Stimulated activated CD4-positive, alpha-beta T cell treated with anti-CD3 and anti-CD28 coated beads, Interleukin-1b, Interleukin-23, amount 100 ng/mL, for 24 hours (primary cell): ENCODE results near the gene ERH.
"Not testable (repeated sequence)": the region's sequence is repeated elsewhere in the genome, so short reads cannot be mapped to it uniquely, and the experiment has no call there.

Experiments
- DNase-seq, 4 experiments: peaks; one replicate each; pipeline ENCODE4 v3.0.0-alpha.2; 2020; ENCODE audit warnings: low read depth in 4 of 4, low spot score in 1 of 4

Gene ERH

DNA sequence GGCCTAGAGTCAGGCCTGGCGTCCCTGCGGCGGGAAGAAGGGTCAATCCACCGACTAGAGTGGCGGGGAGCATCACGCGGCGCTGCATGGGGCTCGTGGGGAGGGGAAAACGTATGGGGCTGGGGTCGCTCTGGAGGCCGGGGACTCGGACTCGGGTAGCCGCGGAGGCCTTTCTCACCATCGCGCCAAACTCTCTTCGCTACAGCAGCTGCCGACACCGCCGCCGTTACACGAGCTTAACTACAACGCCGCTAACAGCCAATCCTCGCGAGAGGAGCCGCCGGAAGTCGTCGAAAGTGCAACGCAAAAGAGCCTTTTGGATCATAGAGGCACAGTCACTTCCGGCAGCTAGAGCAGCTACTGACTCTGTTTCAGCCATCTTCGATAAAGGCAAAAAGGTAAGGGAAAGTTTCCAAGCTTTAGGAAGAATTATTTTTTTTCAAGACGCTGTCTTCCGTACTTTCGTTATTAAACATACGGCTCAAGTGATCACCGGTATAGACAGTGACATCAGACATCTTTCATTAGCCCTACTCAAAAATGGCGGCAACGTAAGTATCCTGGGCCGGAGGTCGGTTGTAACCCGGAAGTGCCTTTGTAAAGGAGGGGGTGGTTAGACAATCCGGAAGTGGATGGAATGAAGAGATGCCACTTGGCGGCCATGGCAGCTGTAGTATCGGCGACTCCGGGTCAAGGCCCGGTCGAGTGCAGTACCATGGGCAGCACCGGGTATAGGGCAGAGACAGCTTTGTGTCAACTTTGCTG is at the start of gene ERH, which contains the start of gene SLC39A9:
ERH (minus strand) TSS at position 247 of the 765 bp plus-strand sequence; CDS start at position 181, 66 bp downstream.
SLC39A9 (plus strand) TSS at position 640 of the 765 bp plus-strand sequence. CDS start 678 bp downstream, outside the sequence.
- peak; percentile 73 to 87 (median 84) for DNase-seq

DNA sequence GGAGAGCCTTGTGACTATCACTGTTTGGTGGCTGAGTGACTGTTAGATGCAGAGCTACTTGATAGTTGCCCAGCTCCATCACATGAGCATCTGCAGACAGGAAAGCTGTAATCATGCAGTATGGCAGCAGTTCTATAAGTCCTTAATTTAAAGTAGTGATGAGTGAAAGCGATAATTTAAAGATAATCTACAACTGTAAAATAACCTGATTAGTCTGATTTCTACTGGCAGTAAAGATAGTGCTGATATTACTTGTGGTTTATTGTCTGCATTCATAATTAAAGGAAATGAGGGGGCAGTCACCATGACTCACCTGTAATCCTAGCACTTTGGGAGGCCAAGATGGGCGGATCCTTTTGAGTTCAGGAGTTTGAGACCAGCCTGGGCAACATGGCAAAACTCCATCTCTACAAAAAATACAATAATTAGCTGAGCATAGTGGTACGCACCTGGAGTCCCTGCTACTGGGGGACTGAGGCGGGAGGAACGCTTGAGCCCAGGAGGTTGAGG is 45.3 kb upstream of the ERH start:
- DNase-seq: no peak

DNA sequence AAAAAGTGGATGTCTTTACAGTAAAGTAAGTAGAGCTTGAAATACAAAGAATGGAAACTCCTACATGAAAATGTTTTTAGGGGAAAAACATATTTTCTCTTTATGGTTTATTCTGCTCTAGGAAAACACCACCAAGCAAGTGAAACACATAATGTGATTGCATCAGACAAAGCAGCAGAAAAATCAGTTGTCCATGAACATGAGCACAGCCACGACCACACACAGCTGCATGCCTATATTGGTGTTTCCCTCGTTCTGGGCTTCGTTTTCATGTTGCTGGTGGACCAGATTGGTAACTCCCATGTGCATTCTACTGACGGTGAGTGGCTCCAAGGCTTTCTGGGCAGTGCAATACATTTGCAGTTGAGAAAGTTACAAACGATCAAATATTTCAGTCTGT is 43.8 kb upstream of the ERH start:
- DNase-seq: no peak

DNA sequence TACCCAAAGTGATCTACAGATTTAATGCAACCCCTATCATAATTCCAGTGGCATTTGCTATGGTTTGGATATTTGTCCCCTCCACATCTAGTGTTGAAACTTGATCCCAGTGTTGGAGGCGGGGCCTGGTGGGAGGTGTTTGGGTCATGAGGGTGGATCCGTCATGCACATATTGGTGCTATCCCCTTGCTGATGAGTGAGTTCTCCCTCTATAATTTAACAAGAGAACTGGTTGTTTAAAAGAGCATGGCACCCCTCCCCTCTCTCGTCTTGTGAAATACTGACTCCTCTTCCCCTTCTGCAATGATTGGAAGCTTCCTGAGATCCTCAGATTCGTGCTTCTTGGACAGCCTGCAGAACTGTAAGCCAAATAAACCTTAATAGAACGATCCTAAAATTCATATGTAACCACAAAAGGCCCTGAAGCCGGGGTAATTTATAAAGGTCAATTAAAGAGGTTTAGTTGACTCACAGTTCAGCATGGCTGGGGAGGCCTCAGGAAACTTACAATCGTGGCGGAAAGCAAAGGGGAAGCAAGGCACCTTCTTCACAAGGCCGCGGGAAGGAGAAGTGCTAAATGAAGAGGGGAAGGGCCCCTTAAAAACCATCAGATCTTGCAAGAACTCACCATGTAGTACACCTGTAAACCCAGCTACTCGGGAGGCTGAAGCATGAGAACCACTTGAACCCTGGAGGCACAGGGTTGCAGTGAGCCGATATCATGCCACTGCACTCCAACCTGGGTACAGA is 41.6 kb upstream of the ERH start:
- DNase-seq: no peak

DNA sequence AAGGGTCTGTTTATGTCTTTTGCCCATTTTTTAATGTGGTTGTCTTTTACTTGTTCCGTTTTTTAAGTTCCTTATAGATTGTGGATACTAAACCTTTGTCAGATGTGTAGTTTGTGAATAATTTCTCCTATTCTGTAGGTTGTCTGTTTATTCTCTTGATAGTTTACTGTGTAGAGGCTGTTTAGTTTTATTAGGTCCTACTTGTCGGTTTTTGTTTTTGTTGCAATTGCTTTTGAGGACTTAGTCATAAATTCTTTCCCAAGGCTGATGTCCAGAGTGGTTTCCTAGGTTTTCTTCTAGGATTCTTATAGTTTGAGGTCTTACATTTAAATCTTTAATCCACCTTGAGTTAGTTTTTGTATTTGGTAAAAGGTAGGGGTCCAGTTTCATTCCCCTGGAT is 34.3 kb upstream of the ERH start:
- no peak for DNase-seq

DNA sequence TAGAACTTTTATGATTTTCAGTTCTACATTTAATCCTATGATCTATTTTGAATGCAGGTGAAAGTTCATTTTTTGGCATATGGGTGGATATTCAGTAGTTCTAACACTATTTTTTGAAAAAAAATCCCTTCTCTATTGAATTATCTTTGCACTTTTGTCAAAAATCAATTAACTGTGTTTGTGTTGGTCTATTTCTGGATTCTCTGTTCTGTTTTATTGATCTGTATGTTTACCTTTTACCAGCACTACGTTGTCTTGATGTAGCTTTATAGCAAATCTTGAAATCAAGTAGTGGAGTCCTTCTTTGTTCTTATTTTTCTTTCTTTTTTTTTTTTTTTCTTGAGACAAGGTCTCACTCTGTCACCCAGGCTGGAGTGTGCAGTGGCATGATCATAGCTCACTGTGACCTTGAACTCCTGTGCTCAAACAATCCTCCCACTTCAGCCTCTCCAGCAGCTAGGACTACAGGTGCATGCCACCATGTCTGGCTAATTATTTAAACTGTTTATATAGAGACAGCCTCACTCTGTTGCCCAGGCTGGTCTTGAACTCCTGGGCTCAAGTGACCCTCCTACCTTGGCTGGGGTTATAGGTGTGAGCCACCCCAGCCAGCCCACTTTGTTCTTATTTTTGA is 32.3 kb upstream of the ERH start:
- no peak for DNase-seq

DNA sequence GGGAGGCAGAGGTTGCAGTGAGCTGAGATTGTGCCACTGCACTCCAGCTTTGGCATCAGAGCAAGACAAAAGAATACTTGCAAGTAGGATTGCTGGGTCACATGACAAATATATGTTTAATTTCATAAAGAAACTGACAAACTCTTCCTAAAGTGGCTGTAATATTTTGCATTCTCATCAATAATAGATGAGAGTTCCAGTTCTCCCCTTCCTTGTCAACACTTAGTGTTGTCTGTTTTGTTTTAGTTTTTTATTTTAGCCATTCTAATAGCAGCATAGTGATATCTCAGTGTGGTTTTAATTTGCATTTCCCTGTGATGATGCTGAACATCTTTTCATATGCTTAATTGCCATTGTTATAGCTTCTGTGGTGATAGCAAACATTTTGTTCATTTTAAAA is 31.5 kb upstream of the ERH start:
- no peak for DNase-seq

DNA sequence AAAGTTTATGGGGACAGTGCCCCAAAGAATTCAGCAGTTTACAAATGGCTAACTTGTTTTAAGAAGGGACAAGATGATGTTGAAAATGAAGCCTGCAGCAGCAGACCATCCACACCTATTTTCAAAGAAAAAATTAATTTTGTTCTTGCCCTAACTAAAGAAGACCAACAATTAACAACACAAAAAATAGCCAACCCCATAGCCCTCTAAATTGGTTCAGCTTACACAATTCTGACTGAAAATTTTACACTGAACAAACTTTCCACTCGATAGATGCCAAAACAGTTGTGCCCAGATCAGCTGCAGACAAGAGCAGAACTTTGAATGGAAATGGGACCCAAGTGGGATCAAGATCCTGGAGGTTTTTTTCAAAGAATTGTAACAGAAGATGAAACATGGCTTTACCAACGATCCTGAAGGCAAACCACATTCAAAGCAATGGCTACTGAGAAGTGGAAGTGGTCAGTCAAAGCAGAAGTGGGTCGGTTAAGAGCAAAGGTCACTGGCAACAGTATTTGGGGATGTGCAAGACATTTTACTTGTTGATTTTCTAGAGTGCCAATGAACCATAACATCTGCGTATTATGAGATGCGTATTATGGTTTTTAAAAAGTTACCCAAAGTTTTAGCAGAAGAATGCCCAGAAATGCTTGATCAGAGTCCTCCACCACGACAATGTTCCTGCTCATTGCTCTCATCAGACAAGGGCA is 30.3 kb upstream of the ERH start:
- no peak for DNase-seq

DNA sequence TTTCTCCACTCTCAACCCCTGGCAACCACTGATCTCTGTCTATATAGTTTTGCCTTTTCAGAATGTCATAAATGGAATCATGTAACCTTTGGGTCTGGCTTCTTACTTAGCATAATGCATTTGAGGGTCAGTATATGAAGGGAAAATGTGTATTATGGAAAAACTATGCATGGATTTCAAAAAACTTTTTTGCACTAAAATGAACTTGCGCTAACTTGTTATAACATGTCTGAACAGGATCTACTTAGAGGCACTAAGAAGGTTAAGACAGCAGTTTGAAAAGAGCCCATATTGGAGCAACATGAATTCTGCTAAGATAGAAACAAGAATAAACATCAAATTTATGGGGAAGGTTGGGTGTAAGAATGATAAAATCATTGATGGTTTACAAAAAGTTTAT is 29.5 kb upstream of the ERH start:
- no peak for DNase-seq

DNA sequence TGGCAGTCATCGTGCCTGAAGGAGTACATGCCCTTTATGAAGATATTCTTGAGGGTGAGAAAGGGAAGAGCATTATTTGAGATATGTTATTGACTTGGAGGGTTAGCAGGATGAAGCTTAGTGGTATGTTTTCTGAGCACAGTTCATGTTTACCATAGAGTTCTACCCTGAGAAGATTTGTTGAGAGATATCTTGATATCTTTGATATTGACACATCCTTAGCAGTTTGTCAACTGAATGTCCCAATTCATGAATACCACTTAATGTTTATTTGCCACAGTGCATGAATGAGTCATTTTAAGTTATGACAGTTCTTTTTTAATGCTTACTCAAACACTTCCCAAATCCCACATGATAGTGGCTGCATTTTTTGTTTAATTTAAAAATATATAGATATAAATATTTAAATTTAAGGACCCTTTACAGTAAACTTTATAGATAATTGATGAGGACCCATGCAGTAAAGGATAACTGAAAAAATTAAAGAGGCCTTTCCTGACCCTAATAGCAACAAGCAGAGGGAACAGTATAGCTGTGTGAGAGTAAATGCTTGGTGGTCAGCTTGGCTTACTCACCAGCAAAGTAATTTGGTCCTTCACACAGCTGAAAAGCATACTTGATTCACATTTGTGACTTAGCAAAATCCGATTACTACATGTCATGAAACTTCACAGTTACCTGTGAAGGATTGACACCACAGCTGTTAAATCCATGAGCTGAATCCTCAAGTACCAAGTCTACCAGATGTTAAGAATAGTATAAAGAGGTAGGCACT is 26.2 kb upstream of the ERH start:
- no peak for DNase-seq

DNA sequence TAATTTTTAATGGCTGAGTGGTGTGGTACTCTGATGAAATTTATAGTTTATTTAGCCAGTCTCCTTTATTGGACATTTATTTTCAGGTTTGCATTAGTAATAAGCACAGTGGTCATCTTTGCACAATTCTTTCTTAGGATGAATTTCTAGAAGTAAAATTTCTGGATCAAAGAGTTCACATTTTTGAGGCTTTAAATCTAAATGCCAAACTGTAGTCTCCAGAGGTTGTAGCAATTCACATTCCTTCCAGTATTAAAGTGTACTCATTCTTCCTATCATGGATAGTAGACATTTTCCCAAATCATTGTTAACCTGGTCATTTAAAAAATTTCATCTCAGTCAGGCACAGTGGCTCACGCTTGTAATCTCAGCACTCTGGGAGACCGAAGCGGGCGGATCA is 25.2 kb upstream of the ERH start:
- DNase-seq: no peak

DNA sequence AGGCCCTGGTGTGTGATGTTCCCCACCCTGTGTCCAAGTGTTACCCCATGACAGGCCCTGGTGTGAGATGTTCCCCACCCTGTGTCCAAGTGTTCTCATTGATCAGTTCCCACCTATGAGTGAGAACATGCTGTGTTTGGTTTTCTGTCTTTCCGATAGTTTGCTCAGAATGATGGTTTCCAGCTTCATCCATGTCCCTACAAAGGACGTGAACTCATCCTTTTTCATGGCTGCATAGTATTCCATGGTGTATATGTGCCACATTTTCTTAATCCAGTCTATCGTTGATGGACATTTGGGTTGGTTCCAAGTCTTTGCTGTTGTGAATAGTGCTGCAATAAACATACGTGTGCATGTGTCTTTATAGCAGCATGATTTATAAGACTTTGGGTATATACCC is 18.0 kb upstream of the ERH start:
- not testable (repeated sequence) for DNase-seq

DNA sequence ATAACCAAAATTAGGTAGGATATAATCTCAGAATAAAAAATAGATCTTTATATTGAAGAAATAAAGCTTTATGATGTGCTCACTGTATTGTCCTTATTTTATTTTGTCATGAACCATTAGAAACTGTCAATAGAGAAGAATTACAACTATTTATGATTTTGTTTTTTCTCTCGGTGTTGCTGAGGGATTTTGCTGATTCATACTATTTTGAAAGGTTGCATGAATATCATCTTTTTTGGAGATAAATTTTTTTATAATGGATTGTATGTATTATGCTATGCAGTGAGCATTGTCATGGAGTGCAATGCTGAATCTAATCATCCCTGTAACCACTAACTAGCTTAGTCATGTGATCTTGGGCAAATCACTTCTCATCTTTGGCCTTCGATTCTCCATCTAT is 15.4 kb upstream of the ERH start:
- no peak for DNase-seq

DNA sequence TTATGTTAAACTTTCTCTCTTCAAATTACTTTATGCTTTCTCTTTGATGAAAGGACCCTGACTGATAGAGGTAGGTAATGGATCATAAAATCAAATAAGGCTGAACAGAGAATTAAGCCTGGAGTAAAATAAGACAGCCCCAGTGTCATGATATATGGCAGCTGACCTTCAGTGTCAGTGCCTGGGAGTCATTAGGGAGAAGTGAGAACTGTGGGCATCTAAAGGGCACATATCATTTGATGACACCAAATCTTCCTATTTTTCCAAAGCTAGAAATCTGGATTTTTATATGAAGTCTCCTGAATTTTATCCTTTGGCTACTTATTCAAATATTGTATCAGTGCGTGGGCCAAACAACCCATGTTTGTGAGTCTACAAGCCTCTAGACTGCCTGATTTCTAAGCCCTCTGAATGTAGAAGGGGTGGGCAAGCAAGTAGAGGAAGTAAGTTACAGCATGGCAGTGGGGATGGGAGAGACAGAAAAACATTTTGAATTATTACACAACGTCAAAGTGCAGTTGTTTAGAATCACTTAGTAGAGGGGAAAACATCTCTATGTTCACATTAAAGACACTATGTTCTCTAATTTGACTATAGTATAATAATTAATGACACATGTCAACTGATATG is 10.3 kb upstream of the ERH start:
- DNase-seq: no peak

DNA sequence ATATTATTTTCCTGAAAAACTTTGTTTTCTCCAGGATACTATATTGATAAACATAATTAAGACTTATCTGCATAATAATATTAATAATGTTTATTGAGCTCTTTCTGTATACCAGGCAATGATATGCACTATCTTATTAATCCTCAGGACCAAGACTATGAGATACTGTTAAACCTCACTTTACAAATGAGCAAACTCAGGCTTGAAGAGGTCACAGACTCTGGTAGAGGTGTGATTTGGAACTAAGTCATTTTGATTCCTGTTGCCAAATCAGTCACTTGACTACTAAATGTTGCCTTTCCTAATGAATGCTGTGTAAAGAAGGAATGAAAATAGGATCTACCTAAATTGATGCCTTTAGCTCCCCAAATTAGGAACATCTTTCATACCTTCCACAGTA is 7.7 kb upstream of the ERH start:
- DNase-seq: no peak

DNA sequence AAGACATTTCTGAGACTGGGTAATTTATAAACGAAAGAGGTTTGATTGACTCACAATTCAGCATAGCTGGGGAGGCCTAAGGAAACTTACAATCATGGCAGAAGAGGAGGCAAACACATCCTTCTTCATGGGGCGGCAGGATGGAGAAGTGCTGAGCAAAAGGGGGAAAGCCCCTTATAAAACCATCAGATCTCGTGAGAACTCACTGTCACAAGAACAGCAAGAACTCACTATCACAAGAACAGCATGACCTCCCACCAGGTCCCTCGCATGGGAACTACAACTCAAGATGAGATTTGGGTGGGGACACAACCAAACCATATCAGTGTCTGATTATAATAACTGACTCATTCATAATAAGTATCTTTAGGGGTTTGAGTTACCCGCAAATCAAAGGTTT is 6.8 kb upstream of the ERH start:
- no peak for DNase-seq

DNA sequence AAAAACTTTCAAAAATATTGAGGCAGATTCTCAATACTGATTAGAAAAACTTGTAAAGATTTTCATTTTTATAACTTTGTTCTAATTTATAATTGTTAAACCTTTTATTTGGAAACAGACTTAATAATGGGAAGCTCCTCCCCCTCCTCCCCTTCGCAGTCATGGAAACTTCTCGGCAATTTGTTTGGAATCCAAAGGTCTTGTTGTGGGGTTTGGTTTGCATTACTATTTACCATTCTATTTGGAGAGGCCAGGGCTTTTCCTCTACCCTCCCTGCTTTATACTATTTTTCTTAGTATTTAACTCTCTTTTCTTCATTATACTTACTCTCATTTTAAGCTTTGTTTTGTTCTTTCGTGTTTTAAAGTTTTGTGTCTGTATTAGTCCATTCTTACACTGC is 6.4 kb upstream of the ERH start:
- DNase-seq: no peak

DNA sequence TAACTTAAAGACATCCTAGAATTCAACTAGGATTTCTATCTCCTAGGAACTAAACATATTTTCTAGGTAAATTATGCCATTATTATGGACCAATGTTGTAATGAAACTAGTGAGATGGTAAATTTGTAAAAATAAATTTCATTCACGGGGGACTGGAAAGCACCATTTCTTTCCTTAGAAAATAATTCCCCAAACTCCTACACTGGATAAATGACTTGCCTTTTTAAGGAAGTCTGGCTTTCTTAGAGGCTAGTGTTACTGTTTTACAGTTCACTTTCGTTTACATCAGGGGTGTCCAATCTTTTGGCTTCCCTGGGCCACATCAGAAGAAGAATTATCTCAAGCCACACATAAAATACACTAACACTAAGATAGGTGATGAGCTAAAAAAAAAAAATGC is 3.7 kb upstream of the ERH start:
- DNase-seq: no peak

DNA sequence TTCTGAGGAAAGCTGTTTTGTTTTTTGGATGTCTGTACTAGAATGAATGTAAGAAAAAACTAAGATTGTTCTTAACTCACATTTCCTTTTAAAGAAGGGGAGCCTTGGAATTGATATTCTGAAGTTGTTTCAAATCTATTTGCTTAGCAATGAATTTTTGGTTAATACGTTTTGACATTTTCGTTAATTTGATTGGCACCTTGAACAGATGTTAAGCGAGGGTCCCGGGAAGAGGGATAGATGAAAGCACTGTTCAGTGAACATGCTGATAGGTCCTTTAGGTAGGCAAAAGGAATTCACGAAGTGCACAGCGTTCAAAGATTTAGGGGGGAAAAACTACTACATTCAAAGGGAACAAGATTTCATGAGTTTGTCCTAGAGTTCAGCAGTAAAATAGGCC is 2.1 kb upstream of the ERH start:
- no peak for DNase-seq

DNA sequence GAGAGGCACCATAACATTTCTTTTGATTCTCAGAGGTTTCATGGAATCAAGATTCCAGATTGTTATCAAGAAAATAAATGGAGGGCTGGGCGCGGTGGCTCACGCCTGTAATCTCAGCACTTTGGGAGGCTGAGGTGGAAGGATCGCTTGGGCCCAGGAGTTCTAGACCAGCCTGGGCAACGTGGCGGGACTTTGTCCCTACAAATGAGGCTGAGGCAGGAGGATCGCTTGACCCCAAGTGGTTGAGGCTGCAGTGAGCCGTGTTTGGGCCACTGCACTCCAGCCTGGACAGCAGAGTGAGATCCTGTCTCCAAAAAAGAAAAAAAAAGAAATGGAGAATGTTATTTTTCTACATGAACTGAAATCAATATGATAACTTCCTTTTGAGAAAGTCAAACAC is 1.7 kb upstream of the ERH start:
- DNase-seq: no peak
